Skeletal muscle tissue (tissue), 4 donors: ENCODE results near the gene IMMP2L. TPM values are rescaled to one million over a fixed set of nuclear protein-coding genes. Genes with fewer than 3 reads are reported as not detected.

Experiments used
- H3K27ac ChIP-seq: one replicate; pipeline ENCODE4 v1.7.0; 2013; ENCODE audit warnings: mild to moderate bottlenecking, low read depth, low read length, inconsistent platforms
- H3K27me3 ChIP-seq, 3 donors: one replicate each; pipeline ENCODE4 v1.7.0; 2013; ENCODE audit warnings: low read length in 3 of 3; ENCODE audit not compliant: control insufficient read depth in 3 of 3, insufficient read depth in 3 of 3
- H3K36me3 ChIP-seq, 3 donors: one replicate each; pipeline ENCODE4 v1.7.0; 2013; ENCODE audit warnings: low read length in 3 of 3; ENCODE audit not compliant: control insufficient read depth in 3 of 3, insufficient read depth in 3 of 3
- H3K4me1 ChIP-seq, 3 donors: one replicate each; pipeline ENCODE4 v1.7.0; 2013; ENCODE audit warnings: low read length in 3 of 3, mild to moderate bottlenecking in 3 of 3; ENCODE audit not compliant: control insufficient read depth in 3 of 3, insufficient read depth in 3 of 3
- H3K4me3 ChIP-seq, 3 donors: one replicate each; pipeline ENCODE4 v1.7.0; 2013; ENCODE audit warnings: low read length in 3 of 3
- H3K9ac ChIP-seq, 3 donors: one replicate each; pipeline ENCODE4 v1.7.0; 2013; ENCODE audit warnings: low read length in 3 of 3, mild to moderate bottlenecking in 3 of 3, moderate library complexity in 2 of 3, low read depth in 1 of 3
- H3K9me3 ChIP-seq, 3 donors: one replicate each; pipeline ENCODE4 v1.7.0; 2013; ENCODE audit warnings: low read length in 3 of 3; ENCODE audit not compliant: control insufficient read depth in 3 of 3
- total RNA-seq: library from RNA; depleted of rRNA; stranded (reverse); fragments of >200 nt; gene quantifications from one replicate; pipeline ENCODE4 v1.2.3, GENCODE V29; 2014
- donor health status: Osteomylitis.

Gene IMMP2L
- total RNA-seq, 1 donor from 2014 or later = 15.7 TPM

DNA sequence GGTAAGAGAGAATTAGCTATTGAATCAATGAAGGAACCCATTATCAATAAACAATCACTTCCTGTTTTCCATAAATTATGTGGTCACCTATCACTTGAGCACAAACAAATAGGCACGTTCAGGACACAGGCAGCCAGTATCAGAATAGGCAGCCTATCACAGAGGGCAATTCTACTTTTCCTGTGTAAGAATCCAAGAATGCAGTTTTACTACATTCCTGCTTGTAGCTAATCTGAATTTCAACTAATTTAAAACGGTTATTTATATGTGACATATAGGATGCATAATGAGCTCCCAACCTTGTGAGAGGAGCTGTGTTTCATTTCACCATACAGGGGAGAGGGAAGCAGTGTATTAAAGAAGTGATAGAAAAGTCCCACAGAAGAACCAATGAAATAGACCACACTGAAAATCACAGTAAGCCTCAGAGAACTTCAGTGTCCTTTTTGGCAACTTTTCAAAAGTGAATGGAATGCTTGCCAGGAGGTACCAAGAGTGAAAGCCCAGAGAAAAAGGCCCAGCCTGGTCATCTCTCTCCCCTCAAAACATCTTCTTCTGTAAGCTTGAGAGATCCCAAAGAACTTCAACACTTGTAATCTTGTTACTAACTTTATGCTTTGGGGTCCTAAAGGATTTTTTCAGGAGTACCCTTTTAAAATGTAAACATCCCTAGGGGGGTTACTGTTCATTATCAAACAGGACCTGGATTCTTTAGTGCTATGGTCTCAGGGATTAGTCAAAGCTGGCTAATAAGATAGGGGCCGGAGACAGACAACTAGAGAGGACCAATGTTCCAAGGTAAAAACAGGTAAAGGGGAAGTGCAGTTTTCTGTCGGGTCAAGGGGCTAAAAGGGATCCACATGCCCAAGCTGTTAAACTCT lies 1.3 kb downstream of the IMMP2L start:
- H3K27ac ChIP-seq = peak overlapping the region; percentile 88
- no peaks in the 10 kb centered on the region for H3K27me3 ChIP-seq
- H3K9me3 ChIP-seq = no peaks in the 10 kb centered on the region
- peaks cover 9 to 16% (median 11%) of the 10 kb centered on the region in 3 donors for H3K4me1 ChIP-seq
- H3K9ac ChIP-seq = peak overlapping the region; percentile 85 to 88 (median 87)
- peak overlapping the region; percentile 72 to 82 (median 77) for H3K4me3 ChIP-seq
- peaks cover 0 to 6% (median 3%) of the 10 kb centered on the region in 3 donors for H3K36me3 ChIP-seq

GRCh38 chr7:111558991-111559390 lies 3.3 kb downstream of the IMMP2L start:
- H3K9me3 ChIP-seq = no peaks in the 10 kb centered on the region
- H3K4me1 ChIP-seq = peaks cover 9 to 16% (median 11%) of the 10 kb centered on the region in 3 donors
- no peak overlapping the region for H3K27ac ChIP-seq
- peaks cover 0 to 13% (median 10%) of the 10 kb centered on the region in 3 donors for H3K36me3 ChIP-seq
- H3K27me3 ChIP-seq = no peaks in the 10 kb centered on the region
- H3K4me3 ChIP-seq = no peak overlapping the region
- no peak overlapping the region for H3K9ac ChIP-seq

GRCh38 chr7:111556977-111557376 lies 5.3 kb downstream of the IMMP2L start:
- no peak overlapping the region for H3K9ac ChIP-seq
- no peak overlapping the region for H3K4me3 ChIP-seq
- H3K36me3 ChIP-seq = peaks cover 0 to 17% (median 10%) of the 10 kb centered on the region in 3 donors
- H3K27ac ChIP-seq = no peak overlapping the region
- peaks cover 9 to 16% (median 11%) of the 10 kb centered on the region in 3 donors for H3K4me1 ChIP-seq
- no peaks in the 10 kb centered on the region for H3K9me3 ChIP-seq
- H3K27me3 ChIP-seq = no peaks in the 10 kb centered on the region

DNA sequence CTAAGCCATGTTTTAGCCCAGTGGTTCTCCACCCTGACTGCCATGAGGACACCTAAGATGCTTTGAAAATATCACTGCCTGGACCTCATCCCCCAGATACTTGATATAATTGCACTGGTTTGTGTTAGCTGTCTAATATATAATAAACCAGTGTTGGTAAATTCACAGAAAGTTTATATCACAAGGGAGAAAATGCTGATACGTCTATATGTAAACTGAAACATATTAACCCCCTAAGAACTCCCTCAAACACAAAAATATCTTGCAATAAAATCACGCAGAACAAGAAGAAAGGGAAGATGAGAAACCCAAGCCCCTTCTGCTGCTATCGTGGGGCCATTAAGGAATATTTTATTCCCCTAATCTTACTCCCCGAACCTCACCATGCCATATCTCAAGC lies 8.2 kb downstream of the IMMP2L start:
- Histone ChIP-seq H3K9me3 (no peaks in the 10 kb centered on the region), H3K27me3 (no peaks in the 10 kb centered on the region), H3K4me3 (no peak overlapping the region), H3K27ac (no peak overlapping the region), H3K4me1 (no peaks in the 10 kb centered on the region), H3K9ac (no peak overlapping the region), H3K36me3 (peaks cover 0 to 17% (median 17%) of the 10 kb centered on the region in 3 donors)

DNA sequence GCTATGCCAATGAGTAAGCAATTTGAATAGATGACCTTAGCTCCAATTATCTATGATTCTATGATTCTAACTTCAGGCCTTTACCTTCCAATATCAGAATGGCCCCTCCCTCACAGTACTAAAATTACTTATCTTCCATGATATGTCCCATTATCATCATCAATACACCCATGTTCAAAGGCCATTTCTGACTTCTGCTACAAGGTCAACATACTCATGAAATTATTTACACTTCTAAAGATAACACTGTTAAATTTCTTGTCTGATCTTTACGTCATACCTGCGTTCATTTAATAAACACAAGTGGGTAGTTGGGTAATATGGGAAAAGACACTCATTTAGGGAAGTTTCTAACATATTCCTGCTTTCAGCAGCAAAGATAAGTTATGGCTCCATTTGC lies 21.2 kb downstream of the IMMP2L start:
- Histone ChIP-seq H3K36me3 (no peaks in the 10 kb centered on the region), H3K9ac (no peak overlapping the region), H3K27ac (no peak overlapping the region), H3K9me3 (no peaks in the 10 kb centered on the region), H3K4me1 (peaks cover 0 to 7% (median 0%) of the 10 kb centered on the region in 3 donors), H3K27me3 (no peaks in the 10 kb centered on the region), H3K4me3 (no peak overlapping the region)

- H3K27ac ChIP-seq = no peak overlapping the region
- no peak overlapping the region for H3K4me3 ChIP-seq
- H3K4me1 ChIP-seq = peaks cover 0 to 7% (median 0%) of the 10 kb centered on the region in 3 donors
- H3K9ac ChIP-seq = no peak overlapping the region
- H3K9me3 ChIP-seq = no peaks in the 10 kb centered on the region
- no peaks in the 10 kb centered on the region for H3K27me3 ChIP-seq
- H3K36me3 ChIP-seq = no peaks in the 10 kb centered on the region
Measured at GRCh38 chr7:111540199-111540815, 22.0 kb downstream of the IMMP2L start.

DNA sequence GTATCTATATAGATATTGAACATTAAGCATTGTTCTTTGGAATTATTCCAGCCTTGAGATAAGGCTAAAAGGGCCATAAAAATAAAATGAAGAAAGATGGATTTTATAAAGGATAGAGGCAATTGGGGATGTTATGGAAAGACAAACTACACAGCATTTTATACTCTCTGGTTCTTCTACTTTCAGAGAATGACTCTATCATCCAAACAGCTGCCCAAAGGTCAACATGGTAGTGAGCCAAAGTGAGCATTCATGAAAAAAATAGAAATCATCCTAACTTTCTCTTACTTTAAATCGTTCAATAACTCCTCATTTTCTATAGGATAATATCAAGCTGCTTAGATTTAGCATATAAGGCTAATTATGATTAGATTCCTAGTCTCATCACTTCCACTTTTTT lies 25.2 kb downstream of the IMMP2L start:
- Histone ChIP-seq H3K27ac (no peak overlapping the region), H3K9me3 (no peaks in the 10 kb centered on the region), H3K9ac (no peak overlapping the region), H3K36me3 (no peaks in the 10 kb centered on the region), H3K4me1 (peaks cover 0 to 14% (median 2%) of the 10 kb centered on the region in 3 donors), H3K27me3 (no peaks in the 10 kb centered on the region), H3K4me3 (no peak overlapping the region)

- peaks cover 0 to 12% (median 8%) of the 10 kb centered on the region in 3 donors for H3K4me1 ChIP-seq
- H3K36me3 ChIP-seq = no peaks in the 10 kb centered on the region
- H3K4me3 ChIP-seq = no peak overlapping the region
- no peak overlapping the region for H3K27ac ChIP-seq
- no peak overlapping the region for H3K9ac ChIP-seq
- no peaks in the 10 kb centered on the region for H3K9me3 ChIP-seq
- no peaks in the 10 kb centered on the region for H3K27me3 ChIP-seq
Measured at GRCh38 chr7:111535142-111535870, 27.0 kb downstream of the IMMP2L start.

GRCh38 chr7:111532625-111533024 lies 29.7 kb downstream of the IMMP2L start:
- H3K9me3 ChIP-seq = no peaks in the 10 kb centered on the region
- peak overlapping the region; percentile 31 for H3K27ac ChIP-seq
- H3K4me3 ChIP-seq = peak overlapping the region in 1 of 3 donors; percentile 21
- no peaks in the 10 kb centered on the region for H3K36me3 ChIP-seq
- peaks cover 0 to 21% (median 8%) of the 10 kb centered on the region in 3 donors for H3K4me1 ChIP-seq
- no peak overlapping the region for H3K9ac ChIP-seq
- H3K27me3 ChIP-seq = no peaks in the 10 kb centered on the region
